Heart left ventricle (tissue), 16 donors: ENCODE data around the gene PQBP1. TPM values are rescaled to one million over a fixed set of nuclear protein-coding genes. Genes with fewer than 3 reads are reported as not detected.

Source experiments
- ATAC-seq, 4 donors: fragments of 200-7000 bp; cut with Tn5 transposase; one replicate each; pipeline ENCODE4 v1.9.1; 2020 to 2022; ENCODE audit warnings: moderate library complexity in 4 of 4, mild to moderate bottlenecking in 3 of 4, moderate number of reproducible peaks in 1 of 4
- DNase-seq, 5 donors: peaks; one replicate each; pipeline ENCODE4 v3.0.0-alpha.2; 2020
- H3K27ac ChIP-seq, 12 donors: fragments of 200-600 bp; sonication (generic) in 4 of 12; one replicate each; pipeline versions ENCODE4 v1.5.0 to v1.8.0; 2016 to 2022; ENCODE audit warnings: mild to moderate bottlenecking in 2 of 12
- H3K27me3 ChIP-seq, 9 donors: fragments of 200-600 bp; sonication (generic) in 2 of 9; one replicate each; pipeline versions ENCODE4 v1.5.1 to v1.8.0; 2016 to 2022; ENCODE audit warnings: mild to moderate bottlenecking in 3 of 9
- H3K36me3 ChIP-seq, 9 donors: fragments of 200-600 bp; sonication (generic) in 2 of 9; one replicate each; pipeline versions ENCODE4 v1.5.0 to v1.8.0; 2018 to 2022; ENCODE audit warnings: mild to moderate bottlenecking in 2 of 9
- H3K4me1 ChIP-seq, 12 donors: fragments of 200-600 bp; sonication (generic) in 4 of 12; one replicate each; pipeline versions ENCODE4 v1.5.0 to v1.8.0; 2016 to 2022; ENCODE audit warnings: mild to moderate bottlenecking in 3 of 12
- H3K4me3 ChIP-seq, 12 donors: fragments of 200-600 bp; sonication (generic) in 4 of 12; one replicate each; pipeline versions ENCODE4 v1.5.0 to v1.8.0; 2017 to 2022; ENCODE audit warnings: mild to moderate bottlenecking in 9 of 12, moderate library complexity in 4 of 12
- H3K9me3 ChIP-seq, 12 donors: fragments of 200-600 bp; sonication (generic) in 4 of 12; one replicate each; pipeline versions ENCODE4 v1.5.0 to v1.8.0; 2016 to 2022; ENCODE audit warnings: mild to moderate bottlenecking in 1 of 12
- POLR2A ChIP-seq, 2 donors: fragments of 450-650 bp; IDR thresholded peaks; one replicate each; pipeline ENCODE4 v1.6.1; 2017; ENCODE audit warnings: antibody characterized with exemption in 2 of 2, mild to moderate bottlenecking in 2 of 2, moderate library complexity in 2 of 2
- WGBS, 4 donors: extraction: QIAGEN DNeasy Blood & Tissue Kit in 2 of 4; methylation state at CpG; one replicate each; pipeline versions ENCODE4 v1.1.5 to v1.1.7; 2013 to 2018; 5-methylcytosine and 5-hydroxymethylcytosine counted together
- intact Hi-C, 10 donors: fragments of 100-400 bp; cut with DNase I; formaldehyde crosslinking; loops; one replicate each; pipeline versions ENCODE4 v1.11.1 to v1.14.2; 2022
- polyA plus RNA-seq, 2 donors: library from polyadenylated mRNA; stranded (reverse); fragments of 200-250 nt; gene quantifications; one replicate each; pipeline ENCODE4 v1.2.3, GENCODE V29; 2013
- total RNA-seq, 9 donors: library from RNA; depleted of rRNA in 2 of 9; stranded (reverse); fragments of >200 nt in 2 of 9; fragmentation: NEBNext Ultra II Directional in 3 of 9; extraction: Animal tissue kit (Norgen Biotek cat#: 25700) in 3 of 9; gene quantifications; one replicate each; pipeline versions ENCODE4 v1.1.0 to v1.2.4, GENCODE V29; 2016 to 2023
- TF ChIP-seq, protein P1 (sequence below), 12 donors: fragments of 200-600 bp; sonication (generic) in 4 of 12; IDR thresholded peaks; one replicate each; pipeline versions ENCODE4 v1.5.0 to v1.8.0; 2018 to 2022; ENCODE audit warnings: antibody characterized with exemption in 12 of 12, mild to moderate bottlenecking in 5 of 12
- donor health status: ischemic (EF 13 %, LVEDD 7.1; RV severe dilation, severe dysfunction).
- donor health status: healthy with polysubstance abuse.
- donor health status: DM: no; HTN: yes; CAD: no.
- donor health status: DM: no; HTN: no; CAD: no.
- donor health status: ischemic (EF 25% LVEDD 6.9; RV normal size, moderate dysfunction).
- donor health status: ischemic (EF 25% LVEDD 5.7; RV mildly dilated, moderate dysfunction).
- donor health status: healthy.
- donor health status: DM: yes; HTN: yes; CAD: no.
- donor health status: ischemic (EF 35%, LVEDD 5.7; RV mildly dilated, moderate dysfunction).
- donor health status: nonischemic (EF 11% LVEDD 7.7; RV severe dilation, severe dysfunction).
- donor health status: DM: yes; HTN: yes; CAD: no.
- donor health status: PGD.
- donor health status: ischemic (EF 29% LVEDD 5.4; RV normal size, mild dysfunction).
- donor health status: nonischemic (EF 23%, LVEDD 6.1; RV moderate dilation, normal function).

PQBP1 gene
- total and polyA plus RNA-seq, 11 donors = 45.3 to 99.0 (median 53.2) TPM

DNA sequence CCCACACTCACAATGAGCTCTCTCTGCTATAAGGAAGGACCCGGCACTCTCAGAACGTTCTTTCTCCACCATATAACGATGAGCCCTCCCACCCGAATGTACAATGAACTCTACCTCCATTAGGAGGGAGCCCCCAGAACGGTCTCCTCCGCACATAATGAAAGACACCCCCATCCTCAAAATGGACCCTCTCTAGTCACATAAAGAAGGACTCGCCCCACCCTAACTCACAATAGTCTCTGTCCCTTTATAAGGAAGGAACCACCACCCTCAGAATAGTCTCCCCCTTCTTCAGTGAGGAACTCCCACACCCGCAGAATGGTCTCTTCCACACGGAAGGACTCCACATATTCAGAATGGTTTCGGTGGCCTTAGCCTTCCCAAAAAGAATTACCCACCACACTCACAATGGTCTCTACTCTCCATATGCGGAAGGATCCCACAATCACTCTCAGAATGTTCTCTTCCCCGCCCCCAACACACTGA is 13.2 kb downstream of the PQBP1 start:
- H3K27ac ChIP-seq = peak overlapping the region in 9 of 12 donors; percentile 31 to 82 (median 77)
- intact Hi-C loops = loop anchor here in 1 of 10 donors (10.0 kb wide), 2 partner anchors 106 to 236 kb away; partner anchors contain the start of gene HDAC6
- H3K4me1 ChIP-seq = peaks cover 0 to 12% (median 5%) of the 10 kb centered on the region in 12 donors
- no peak for TF ChIP-seq POLR2A (IDR thresholded peaks at IDR 0.05)
- TF ChIP-seq, protein P1, sequence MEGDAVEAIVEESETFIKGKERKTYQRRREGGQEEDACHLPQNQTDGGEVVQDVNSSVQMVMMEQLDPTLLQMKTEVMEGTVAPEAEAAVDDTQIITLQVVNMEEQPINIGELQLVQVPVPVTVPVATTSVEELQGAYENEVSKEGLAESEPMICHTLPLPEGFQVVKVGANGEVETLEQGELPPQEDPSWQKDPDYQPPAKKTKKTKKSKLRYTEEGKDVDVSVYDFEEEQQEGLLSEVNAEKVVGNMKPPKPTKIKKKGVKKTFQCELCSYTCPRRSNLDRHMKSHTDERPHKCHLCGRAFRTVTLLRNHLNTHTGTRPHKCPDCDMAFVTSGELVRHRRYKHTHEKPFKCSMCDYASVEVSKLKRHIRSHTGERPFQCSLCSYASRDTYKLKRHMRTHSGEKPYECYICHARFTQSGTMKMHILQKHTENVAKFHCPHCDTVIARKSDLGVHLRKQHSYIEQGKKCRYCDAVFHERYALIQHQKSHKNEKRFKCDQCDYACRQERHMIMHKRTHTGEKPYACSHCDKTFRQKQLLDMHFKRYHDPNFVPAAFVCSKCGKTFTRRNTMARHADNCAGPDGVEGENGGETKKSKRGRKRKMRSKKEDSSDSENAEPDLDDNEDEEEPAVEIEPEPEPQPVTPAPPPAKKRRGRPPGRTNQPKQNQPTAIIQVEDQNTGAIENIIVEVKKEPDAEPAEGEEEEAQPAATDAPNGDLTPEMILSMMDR (IDR thresholded peaks at IDR 0.05) = no peak
- WGBS, 4 donors = 1 to 35% (median 14%) methylated on average over 12 of the region's 12 CpGs
- H3K4me3 ChIP-seq = peak overlapping the region; percentile 24 to 91 (median 70)
- H3K36me3 ChIP-seq = peaks cover 0 to 22% (median 0%) of the 10 kb centered on the region in 9 donors
- DNase-seq = no peak
- peaks cover 0 to 7% (median 0%) of the 10 kb centered on the region in 12 donors for H3K9me3 ChIP-seq
- no peaks in the 10 kb centered on the region for H3K27me3 ChIP-seq
- ATAC-seq = peak in 2 of 4 donors; percentile 12 to 16

DNA sequence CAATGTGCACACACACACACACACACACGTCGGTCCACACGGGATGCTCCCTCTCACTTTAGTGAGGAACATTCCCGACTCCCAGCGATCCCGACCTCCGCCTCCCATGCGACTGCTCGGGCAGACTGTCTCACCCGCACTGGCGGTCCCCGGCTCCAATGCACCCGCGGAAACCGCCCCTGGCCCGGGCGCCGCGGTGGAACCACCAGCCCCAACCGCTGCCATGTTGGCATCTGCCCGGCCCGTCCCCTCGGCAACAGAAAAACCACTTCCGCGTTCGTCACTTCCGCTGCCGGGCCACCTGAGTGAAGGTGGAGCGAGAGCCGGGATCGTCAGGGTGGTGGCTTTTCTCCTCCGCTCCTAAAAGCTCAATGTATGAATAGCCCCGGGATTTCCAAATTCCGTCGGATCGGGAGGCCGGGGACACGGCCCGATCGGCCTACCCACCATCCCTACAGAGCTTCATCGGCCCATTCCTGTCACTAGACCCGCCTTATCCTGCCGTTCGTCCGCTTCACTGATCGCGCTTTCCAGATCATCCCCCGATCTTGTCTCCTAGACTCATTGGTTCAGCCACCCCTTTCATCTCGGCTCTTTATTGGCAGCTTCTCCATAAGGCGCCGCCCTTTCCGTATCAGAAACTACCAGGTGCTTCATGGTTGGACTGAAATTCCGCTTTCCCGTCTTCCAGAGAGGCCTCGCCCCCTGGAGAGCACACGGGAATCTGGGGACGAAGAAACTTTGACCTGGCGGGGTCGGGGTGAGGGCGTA is 13.9 kb downstream of the PQBP1 start, which contains the start of gene SLC35A2:
Gene SLC35A2, minus strand, starts transcription at position 235 of the 771 bp plus-strand sequence. Its CDS starts 10 bp downstream, at position 225.
- intact Hi-C loops = loop anchor here in 1 of 10 donors (10.0 kb wide), 2 partner anchors 107 to 237 kb away; partner anchors contain the start of gene HDAC6
- Histone ChIP-seq H3K27ac (peak within 1 kb of the TSS in 11 of 12 donors; percentile 31 to 82 (median 76)), H3K27me3 (no peaks in the 10 kb centered on the region), H3K36me3 (peaks cover 0 to 21% (median 0%) of the 10 kb centered on the region in 9 donors), H3K4me1 (peaks cover 0 to 12% (median 5%) of the 10 kb centered on the region in 12 donors), H3K9me3 (peaks cover 0 to 7% (median 0%) of the 10 kb centered on the region in 12 donors), H3K4me3 (peak within 1 kb of the TSS; percentile 24 to 91 (median 70))
- WGBS, 4 donors = 0 to 40% (median 20%) methylated on average over 55 to 60 of the region's 60 CpGs
- ATAC-seq = peak; percentile 57 to 94 (median 89)
- TF ChIP-seq POLR2A (IDR thresholded peaks at IDR 0.05) = peak in 1 of 2 donors; percentile 58
- TF ChIP-seq, protein P1 (IDR thresholded peaks at IDR 0.05) = no peak
- peak; percentile 78 to 88 (median 84) for DNase-seq

DNA sequence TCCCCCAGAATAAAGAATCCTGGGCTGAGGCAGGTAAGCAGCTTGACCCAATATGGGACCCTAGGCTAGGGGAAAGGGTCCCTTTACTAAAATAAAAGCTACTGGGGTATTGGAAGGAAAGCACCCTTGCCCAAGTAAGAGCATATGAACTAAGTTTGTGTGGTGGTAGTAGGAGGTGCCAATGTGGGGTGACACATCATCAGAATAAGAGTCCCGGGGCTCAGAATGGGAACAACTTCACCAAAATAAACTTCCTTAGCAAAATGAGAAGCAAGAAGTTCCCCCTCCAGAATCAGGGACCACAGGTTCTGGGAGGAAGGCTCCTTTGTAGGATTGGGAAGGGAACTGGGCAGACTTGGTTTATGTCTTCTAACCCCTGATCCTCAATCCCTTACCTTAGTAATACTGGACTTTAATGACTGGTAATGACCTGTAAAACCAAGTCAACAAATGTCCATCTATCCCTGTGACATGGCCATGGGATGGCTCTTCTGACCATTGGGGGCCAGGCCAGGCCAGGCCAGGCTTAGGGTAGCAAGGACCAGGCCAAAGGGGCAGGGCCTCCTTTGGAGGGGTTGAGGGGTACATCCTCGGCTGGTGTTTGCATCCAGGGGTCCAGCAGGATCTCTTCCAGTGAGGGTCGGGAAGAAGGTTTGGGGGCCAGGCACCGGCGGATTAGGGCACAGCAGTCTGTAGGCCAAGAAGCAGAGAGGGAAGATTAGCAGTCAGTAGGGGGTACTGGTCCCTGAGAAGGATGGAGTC is 16.1 kb downstream of the PQBP1 start:
- intact Hi-C loops = loop anchor here in 1 of 10 donors (10.0 kb wide), 2 partner anchors 109 to 239 kb away; partner anchors contain the start of gene HDAC6
- Histone ChIP-seq H3K4me3 (no peak overlapping the region), H3K27ac (no peak overlapping the region), H3K36me3 (peaks cover 0 to 21% (median 0%) of the 10 kb centered on the region in 9 donors), H3K9me3 (peaks cover 0 to 7% (median 0%) of the 10 kb centered on the region in 12 donors), H3K4me1 (peaks cover 0 to 27% (median 5%) of the 10 kb centered on the region in 12 donors), H3K27me3 (no peaks in the 10 kb centered on the region)
- no peak for DNase-seq
- TF ChIP-seq, protein P1 (IDR thresholded peaks at IDR 0.05) = no peak
- no peak for TF ChIP-seq POLR2A (IDR thresholded peaks at IDR 0.05)
- WGBS, 4 donors = 88 to 93% (median 90%) methylated on average over 5 of the region's 5 CpGs
- no peak for ATAC-seq
